HCT116 (cell line): ENCODE results near the gene BPTF. TPM values are rescaled to one million over a fixed set of nuclear protein-coding genes. Genes with fewer than 3 reads are reported as not detected.

Experiments
- ATAC-seq: fragments of 200-7000 bp; cut with Tn5 transposase; 2 replicates; pipeline ENCODE4 v1.9.1; 2020; ENCODE audit warnings: mild to moderate bottlenecking, moderate library complexity
- BruUV-seq: library from RNA; stranded (reverse); fragments of 400-500 nt; replicated peaks from 2 replicates; lab custom pipeline; 2021; lab: Mats Ljungman, UMichigan
- CTCF ChIA-PET: fragments of 300-600 bp; sonication (Branson Sonifier 250); formaldehyde crosslinking; loops from one replicate; lab custom pipeline; 2021; ENCODE audit warnings: antibody characterized with exemption; lab: Charles Lee
- POLR2A ChIA-PET: fragments of 300-600, 350-600 bp; sonication (Branson Sonifier 250); formaldehyde crosslinking; loops from one replicate; lab custom pipeline; 2021; ENCODE audit warnings: antibody characterized with exemption; lab: Charles Lee
- RAD21 ChIA-PET, 2 experiments: fragments of 300-600 bp; sonication (Branson Sonifier 250); formaldehyde crosslinking; loops; one replicate each; lab custom pipeline; 2023; ENCODE audit warnings: low total read pairs in 2 of 2; ENCODE audit not compliant: uncharacterized antibody in 2 of 2, unreplicated experiment in 2 of 2, low non-redundant PET in 1 of 2; lab: Charles Lee
- DNase-seq: peaks from one replicate; pipeline ENCODE4 v3.0.0-alpha.2; 2010; ENCODE audit warnings: low read depth, low spot score
- H2AFZ ChIP-seq: fragments of 200-600 bp; shearing (Covaris generic), sonication (generic); 2 replicates; pipeline ENCODE4 v1.6.1; 2017; ENCODE audit warnings: low read depth, mixed run types, mixed read lengths, antibody characterized with exemption, low read length; ENCODE audit not compliant: poor library complexity, severe bottlenecking
- H3K27ac ChIP-seq: 2 replicates; pipeline ENCODE4 v1.5.1; 2012; ENCODE audit warnings: low read depth, low read length
- H3K27me3 ChIP-seq: fragments of 200-600 bp; sonication (generic); 2 replicates; pipeline ENCODE4 v1.6.1; 2016; ENCODE audit warnings: mixed run types, low read length, mixed read lengths; ENCODE audit not compliant: insufficient read depth
- H3K36me3 ChIP-seq, 2 experiments: fragments of 200-500 bp in 1 of 2; fragments of 200-600 bp in 1 of 2; sonication (Bioruptor generic) in 1 of 2; sonication (generic) in 1 of 2; 2 replicates each; pipeline versions ENCODE4 v1.5.1 to v1.6.1; 2014 to 2016; ENCODE audit warnings: low read length in 2 of 2, inconsistent platforms in 1 of 2, mixed read lengths in 1 of 2, mixed run types in 1 of 2; ENCODE audit not compliant: insufficient read depth in 2 of 2, control insufficient read depth in 1 of 2
- H3K4me1 ChIP-seq, 2 experiments: fragments of 200-600 bp in 1 of 2; sonication (generic) in 1 of 2; 2 replicates each; pipeline versions ENCODE4 v1.5.1 to v1.6.1; 2012 to 2017; ENCODE audit warnings: low read length in 2 of 2, inconsistent platforms in 1 of 2, mild to moderate bottlenecking in 1 of 2, mixed read lengths in 1 of 2, mixed run types in 1 of 2, moderate library complexity in 1 of 2; ENCODE audit not compliant: insufficient read depth in 2 of 2, control insufficient read depth in 1 of 2
- H3K4me2 ChIP-seq: fragments of 200-600 bp; sonication (generic); 2 replicates; pipeline ENCODE4 v1.6.1; 2017; ENCODE audit warnings: mixed run types, low read length, mixed read lengths
- H3K4me3 ChIP-seq, 2 experiments: fragments of 200-600 bp in 1 of 2; sonication (generic) in 1 of 2; replicated peaks in 1 of 2; 2 replicates each; pipeline ENCODE4 v1.5.1; 2011 to 2016; ENCODE audit warnings: low read length in 2 of 2, control low read depth in 1 of 2, low read depth in 1 of 2, mild to moderate bottlenecking in 1 of 2, mixed read lengths in 1 of 2, mixed run types in 1 of 2
- H3K79me2 ChIP-seq: fragments of 200-600 bp; sonication (generic); 2 replicates; pipeline ENCODE4 v1.6.1; 2017; ENCODE audit warnings: mild to moderate bottlenecking, mixed run types, low read length, moderate library complexity, mixed read lengths; ENCODE audit not compliant: insufficient read depth
- H3K9ac ChIP-seq: fragments of 200-600 bp; sonication (generic); 2 replicates; pipeline ENCODE4 v1.6.1; 2016; ENCODE audit warnings: low read length, mixed read lengths
- H3K9me2 ChIP-seq: fragments of 200-600 bp; sonication (generic), shearing (Covaris generic); 2 replicates; pipeline ENCODE4 v1.6.1; 2017; ENCODE audit warnings: mixed run types, mild to moderate bottlenecking, moderate library complexity; ENCODE audit not compliant: insufficient read depth
- H3K9me3 ChIP-seq, 2 experiments: fragments of 200-500 bp in 1 of 2; fragments of 200-600 bp in 1 of 2; sonication (Bioruptor generic) in 1 of 2; sonication (generic) in 1 of 2; 2 replicates each; pipeline ENCODE4 v1.6.1; 2014 to 2017; ENCODE audit warnings: low read length in 2 of 2, mixed read lengths in 2 of 2, inconsistent platforms in 1 of 2, low read depth in 1 of 2, mild to moderate bottlenecking in 1 of 2, mixed run types in 1 of 2, moderate library complexity in 1 of 2; ENCODE audit not compliant: control insufficient read depth in 1 of 2, insufficient read depth in 1 of 2
- H4K20me1 ChIP-seq: fragments of 200-600 bp; sonication (generic), shearing (Covaris generic); 2 replicates; pipeline ENCODE4 v1.6.1; 2017; ENCODE audit warnings: mixed run types, mild to moderate bottlenecking, moderate library complexity; ENCODE audit not compliant: insufficient read depth
- ATF3 ChIP-seq: IDR thresholded peaks from 2 replicates; pipeline ENCODE4 v1.6.1; 2012
- CBX3 ChIP-seq: IDR thresholded peaks from 2 replicates; pipeline ENCODE4 v1.6.1; 2012; ENCODE audit warnings: low read depth
- CTCF ChIP-seq, 3 experiments: fragments of 200-600 bp in 1 of 3; sonication (generic) in 1 of 3; IDR thresholded peaks in 2 of 3; conservative IDR thresholded peaks in 1 of 3; 2 replicates each; pipeline ENCODE4 v1.5.1; 2012 to 2017; ENCODE audit warnings: low read depth in 2 of 3, low read length in 2 of 3, antibody characterized with exemption in 1 of 3, borderline replicate concordance in 1 of 3, control low read depth in 1 of 3, mild to moderate bottlenecking in 1 of 3, mixed read lengths in 1 of 3, mixed run types in 1 of 3, moderate library complexity in 1 of 3; ENCODE audit not compliant: insufficient read depth in 1 of 3
- EZH2 ChIP-seq: fragments of 200-600 bp; sonication (generic); IDR thresholded peaks from 2 replicates; pipeline ENCODE4 v1.6.1; 2017; ENCODE audit warnings: antibody characterized with exemption, mixed run types
- EZH2phosphoT487 ChIP-seq: fragments of 200-600 bp; IDR thresholded peaks from 2 replicates; pipeline ENCODE4 v1.6.1; 2018; ENCODE audit warnings: antibody characterized with exemption, borderline replicate concordance
- FOSL1 ChIP-seq: IDR thresholded peaks from 2 replicates; pipeline ENCODE4 v1.6.1; 2012; ENCODE audit warnings: low read depth
- JUND ChIP-seq: IDR thresholded peaks from 2 replicates; pipeline ENCODE4 v1.6.1; 2012
- POLR2A ChIP-seq: IDR thresholded peaks from 2 replicates; pipeline ENCODE4 v1.7.0; 2011; ENCODE audit warnings: borderline replicate concordance; ENCODE audit not compliant: insufficient read depth, insufficient read length; ENCODE audit errors: extremely low read depth
- RAD21 ChIP-seq: IDR thresholded peaks from 2 replicates; pipeline ENCODE4 v1.6.1; 2012; ENCODE audit warnings: low read depth, mild to moderate bottlenecking
- SP1 ChIP-seq: IDR thresholded peaks from 2 replicates; pipeline ENCODE4 v1.6.1; 2012; ENCODE audit warnings: low read depth
- SRF ChIP-seq: IDR thresholded peaks from 2 replicates; pipeline ENCODE4 v1.6.1; 2012; ENCODE audit warnings: low read depth
- TCF7L2 ChIP-seq: IDR thresholded peaks from 2 replicates; pipeline ENCODE4 v1.7.0; 2011; ENCODE audit warnings: borderline replicate concordance, inconsistent platforms; ENCODE audit not compliant: insufficient read depth, insufficient read length; ENCODE audit errors: extremely low read depth
- YY1 ChIP-seq: IDR thresholded peaks from 2 replicates; pipeline ENCODE4 v1.6.1; 2011; ENCODE audit warnings: low read length, low read depth, moderate library complexity, mild to moderate bottlenecking; ENCODE audit not compliant: insufficient replicate concordance; ENCODE audit errors: extremely low read depth
- intact Hi-C: fragments of 100-400 bp; cut with micrococcal nuclease; formaldehyde crosslinking; loops from 2 replicates; pipeline ENCODE4 v1.10.0; 2022
- total RNA-seq: library from RNA; stranded (reverse); gene quantifications from one replicate; pipeline ENCODE4 v1.2.1, GENCODE V29; 2021; ENCODE audit not compliant: unreplicated experiment
- TF ChIP-seq, protein P1 (sequence below): IDR thresholded peaks from 2 replicates; pipeline ENCODE4 v1.6.1; 2011; ENCODE audit warnings: mild to moderate bottlenecking, low read length, moderate library complexity; ENCODE audit not compliant: insufficient replicate concordance; ENCODE audit errors: extremely low read depth

Gene BPTF
- total RNA-seq, 1 experiment from 2014 or later, result 114 TPM

GRCh38 chr17:67881083-67881482, 55.8 kb downstream of the BPTF start:
- no peak for ATAC-seq
- Histone ChIP-seq H3K9me2 (no peaks in the 10 kb centered on the region), H3K27me3 (no peaks in the 10 kb centered on the region), H3K4me1 (no peaks in the 10 kb centered on the region), H4K20me1 (peaks cover 6% of the 10 kb centered on the region; the same call in 1 of the 2 replicates), H3K27ac (no peak overlapping the region), H2AFZ (no peak overlapping the region), H3K9me3 (no peaks in the 10 kb centered on the region), H3K9ac (no peak overlapping the region)
- no peak for DNase-seq
- BruUV-seq, result no TSS peak
- RAD21 ChIA-PET, result no interaction called here
- CTCF ChIA-PET, result no interaction called here
- TF ChIP-seq ATF3 (no peak), EZH2phosphoT487 (no peak), TCF7L2 (no peak), CTCF (IDR thresholded peaks at IDR 0.05 in 2 of 3, conservative IDR thresholded peaks at IDR 0.05 in 1 of 3; ENCODE audit: borderline replicate concordance in 1 of 3, insufficient read depth in 1 of 3, low read depth in 2 of 3, low read length in 2 of 3) (no peak), SRF (no peak), CBX3 (no peak), JUND (no peak), YY1 (no peak), RAD21 (no peak), EZH2 (no peak), FOSL1 (no peak), SP1 (no peak), POLR2A (no peak)
- TF ChIP-seq, protein P1, sequence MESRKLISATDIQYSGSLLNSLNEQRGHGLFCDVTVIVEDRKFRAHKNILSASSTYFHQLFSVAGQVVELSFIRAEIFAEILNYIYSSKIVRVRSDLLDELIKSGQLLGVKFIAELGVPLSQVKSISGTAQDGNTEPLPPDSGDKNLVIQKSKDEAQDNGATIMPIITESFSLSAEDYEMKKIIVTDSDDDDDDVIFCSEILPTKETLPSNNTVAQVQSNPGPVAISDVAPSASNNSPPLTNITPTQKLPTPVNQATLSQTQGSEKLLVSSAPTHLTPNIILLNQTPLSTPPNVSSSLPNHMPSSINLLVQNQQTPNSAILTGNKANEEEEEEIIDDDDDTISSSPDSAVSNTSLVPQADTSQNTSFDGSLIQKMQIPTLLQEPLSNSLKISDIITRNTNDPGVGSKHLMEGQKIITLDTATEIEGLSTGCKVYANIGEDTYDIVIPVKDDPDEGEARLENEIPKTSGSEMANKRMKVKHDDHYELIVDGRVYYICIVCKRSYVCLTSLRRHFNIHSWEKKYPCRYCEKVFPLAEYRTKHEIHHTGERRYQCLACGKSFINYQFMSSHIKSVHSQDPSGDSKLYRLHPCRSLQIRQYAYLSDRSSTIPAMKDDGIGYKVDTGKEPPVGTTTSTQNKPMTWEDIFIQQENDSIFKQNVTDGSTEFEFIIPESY, result no peak
- TF ChIP-seq, all 23 proteins: peak for 0
- intact Hi-C loops, result no loop called here
- peaks cover 0 to under 1% of the 10 kb centered on the region in 2 experiments; a peak in 1 of 4 replicates for H3K36me3 ChIP-seq
- H3K4me3 ChIP-seq, result no peak overlapping the region
- no peak overlapping the region for H3K4me2 ChIP-seq
- peaks cover 29% of the 10 kb centered on the region for H3K79me2 ChIP-seq
- POLR2A ChIA-PET, result no interaction called here
